Breast epithelium (tissue), 4 donors: ENCODE results near the gene ADCK1. TPM values are rescaled to one million over a fixed set of nuclear protein-coding genes. Genes with fewer than 3 reads are reported as not detected.
"Not testable (repeated sequence)": the region's sequence is repeated elsewhere in the genome, so short reads cannot be mapped to it uniquely, and the experiment has no call there.

Experiments used
- DNase-seq, 2 donors: peaks; one replicate each; pipeline ENCODE4 v3.0.0-alpha.2; 2019; ENCODE audit warnings: low spot score in 2 of 2
- H3K27ac ChIP-seq, 2 donors: fragments of 200-600 bp; sonication (generic) in 1 of 2; one replicate each; pipeline ENCODE4 v1.5.1; 2016 to 2019; ENCODE audit warnings: mild to moderate bottlenecking in 1 of 2
- H3K27me3 ChIP-seq, 2 donors: fragments of 200-600 bp; sonication (generic) in 1 of 2; one replicate each; pipeline versions ENCODE4 v1.5.1 to v1.6.0; 2017 to 2019; ENCODE audit warnings: control low read depth in 1 of 2, mild to moderate bottlenecking in 1 of 2
- H3K36me3 ChIP-seq: fragments of 200-600 bp; one replicate; pipeline ENCODE4 v1.5.1; 2019
- H3K4me1 ChIP-seq, 2 donors: fragments of 200-600 bp; sonication (generic); one replicate each; pipeline ENCODE4 v1.5.1; 2016 to 2019; ENCODE audit warnings: control low read depth in 1 of 2
- H3K4me3 ChIP-seq, 3 donors: fragments of 200-600 bp; sonication (generic); 1 replicate in 2 of 3; 2 replicates in 1 of 3; pipeline ENCODE4 v1.5.1; 2016 to 2019; ENCODE audit warnings: mild to moderate bottlenecking in 3 of 3, moderate library complexity in 2 of 3
- H3K9me3 ChIP-seq, 2 donors: fragments of 200-600 bp; sonication (generic) in 1 of 2; one replicate each; pipeline ENCODE4 v1.5.1; 2016 to 2019; ENCODE audit warnings: control low read depth in 1 of 2
- POLR2A ChIP-seq: fragments of 450-650 bp; IDR thresholded peaks from one replicate; pipeline ENCODE4 v1.6.1; 2016; ENCODE audit warnings: antibody characterized with exemption, mild to moderate bottlenecking, moderate library complexity
- POLR2AphosphoS5 ChIP-seq, 3 donors: sonication (generic); formaldehyde crosslinking; IDR thresholded peaks; one replicate each; pipeline ENCODE4 v1.6.1; 2017; ENCODE audit warnings: antibody characterized with exemption in 3 of 3
- intact Hi-C: fragments of 100-400 bp; cut with DNase I; formaldehyde crosslinking; loops from one replicate; pipeline ENCODE4 v1.15.1; 2023; ENCODE audit warnings: low total_unique reads
- total RNA-seq, 3 donors: library from RNA; depleted of rRNA; stranded (reverse); fragments of >200 nt; gene quantifications; one replicate each; pipeline ENCODE4 v1.1.0, GENCODE V29; 2016
- TF ChIP-seq, protein P1 (sequence below), 3 donors: fragments of 450-650 bp; IDR thresholded peaks; one replicate each; pipeline ENCODE4 v1.5.1; 2016 to 2017; ENCODE audit warnings: antibody characterized with exemption in 3 of 3, mild to moderate bottlenecking in 3 of 3, moderate library complexity in 3 of 3

The ADCK1 gene
- total RNA-seq, 3 donors from 2014 or later: 4.6 to 8.3 (median 4.9) TPM

DNA sequence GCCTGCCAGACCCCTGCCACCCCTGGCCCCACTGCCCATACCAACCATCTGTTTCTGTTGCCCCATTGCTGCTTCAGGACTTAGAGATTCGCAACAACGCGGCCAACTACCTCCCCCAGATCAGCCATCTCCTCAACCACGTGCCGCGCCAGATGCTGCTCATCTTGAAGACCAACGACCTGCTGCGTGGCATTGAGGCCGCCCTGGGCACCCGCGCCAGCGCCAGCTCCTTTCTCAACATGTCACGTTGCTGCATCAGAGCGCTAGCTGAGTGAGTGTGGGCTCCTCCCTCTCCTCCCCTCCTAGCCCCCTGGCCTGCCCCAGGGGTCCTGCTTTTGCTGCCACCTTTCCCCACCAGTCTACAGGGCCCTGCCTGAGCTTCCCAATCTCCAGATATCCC lies 131.5 kb downstream of the ADCK1 start:
- H3K9me3 ChIP-seq: peaks cover 3 to 9% of the 10 kb centered on the region in 2 donors
- H3K36me3 ChIP-seq: no peaks in the 10 kb centered on the region
- H3K4me3 ChIP-seq: no peak overlapping the region
- no peak for DNase-seq
- no peaks in the 10 kb centered on the region for H3K27me3 ChIP-seq
- intact Hi-C loops: no loop called here
- TF ChIP-seq POLR2A (no peak), POLR2AphosphoS5 (IDR thresholded peaks at IDR 0.05) (no peak)
- TF ChIP-seq, protein P1, sequence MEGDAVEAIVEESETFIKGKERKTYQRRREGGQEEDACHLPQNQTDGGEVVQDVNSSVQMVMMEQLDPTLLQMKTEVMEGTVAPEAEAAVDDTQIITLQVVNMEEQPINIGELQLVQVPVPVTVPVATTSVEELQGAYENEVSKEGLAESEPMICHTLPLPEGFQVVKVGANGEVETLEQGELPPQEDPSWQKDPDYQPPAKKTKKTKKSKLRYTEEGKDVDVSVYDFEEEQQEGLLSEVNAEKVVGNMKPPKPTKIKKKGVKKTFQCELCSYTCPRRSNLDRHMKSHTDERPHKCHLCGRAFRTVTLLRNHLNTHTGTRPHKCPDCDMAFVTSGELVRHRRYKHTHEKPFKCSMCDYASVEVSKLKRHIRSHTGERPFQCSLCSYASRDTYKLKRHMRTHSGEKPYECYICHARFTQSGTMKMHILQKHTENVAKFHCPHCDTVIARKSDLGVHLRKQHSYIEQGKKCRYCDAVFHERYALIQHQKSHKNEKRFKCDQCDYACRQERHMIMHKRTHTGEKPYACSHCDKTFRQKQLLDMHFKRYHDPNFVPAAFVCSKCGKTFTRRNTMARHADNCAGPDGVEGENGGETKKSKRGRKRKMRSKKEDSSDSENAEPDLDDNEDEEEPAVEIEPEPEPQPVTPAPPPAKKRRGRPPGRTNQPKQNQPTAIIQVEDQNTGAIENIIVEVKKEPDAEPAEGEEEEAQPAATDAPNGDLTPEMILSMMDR (IDR thresholded peaks at IDR 0.05): no peak
- H3K4me1 ChIP-seq: no peaks in the 10 kb centered on the region
- no peak overlapping the region for H3K27ac ChIP-seq

GRCh38 chr14:77936138-77936639 lies 136.3 kb downstream of the ADCK1 start:
- no peaks in the 10 kb centered on the region for H3K36me3 ChIP-seq
- no peaks in the 10 kb centered on the region for H3K27me3 ChIP-seq
- no peak overlapping the region for H3K4me3 ChIP-seq
- DNase-seq: no peak
- H3K4me1 ChIP-seq: no peaks in the 10 kb centered on the region
- no peak overlapping the region for H3K27ac ChIP-seq
- peaks cover 13 to 14% of the 10 kb centered on the region in 2 donors for H3K9me3 ChIP-seq
- intact Hi-C loops: no loop called here
- TF ChIP-seq POLR2AphosphoS5 (IDR thresholded peaks at IDR 0.05) (no peak), POLR2A (no peak)
- TF ChIP-seq, protein P1 (IDR thresholded peaks at IDR 0.05): no peak

DNA sequence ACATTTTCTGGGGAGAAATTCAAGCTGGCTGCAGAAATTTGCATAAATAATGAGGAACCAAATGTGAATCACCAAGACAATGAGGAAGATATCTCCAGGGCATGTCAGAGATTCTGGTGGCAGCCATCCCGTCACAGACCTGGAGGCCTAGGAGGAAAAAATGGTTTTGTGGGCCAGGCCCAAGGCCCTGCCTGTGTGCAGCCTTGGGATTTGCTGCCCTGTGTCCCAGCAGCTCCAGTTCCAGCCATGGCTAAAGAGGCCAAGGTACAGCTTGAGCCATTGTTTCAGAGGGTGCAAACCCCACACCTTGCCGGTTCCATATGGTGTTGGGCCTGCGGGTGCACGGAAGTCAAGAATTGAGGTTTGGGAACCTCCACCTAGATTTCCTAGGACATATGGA lies 147.5 kb downstream of the ADCK1 start:
- no peaks in the 10 kb centered on the region for H3K4me1 ChIP-seq
- intact Hi-C loops: no loop called here
- no peaks in the 10 kb centered on the region for H3K36me3 ChIP-seq
- no peak overlapping the region for H3K27ac ChIP-seq
- no peaks in the 10 kb centered on the region for H3K27me3 ChIP-seq
- DNase-seq: no peak
- TF ChIP-seq, protein P1 (IDR thresholded peaks at IDR 0.05): no peak
- TF ChIP-seq POLR2A (no peak), POLR2AphosphoS5 (IDR thresholded peaks at IDR 0.05) (no peak)
- H3K9me3 ChIP-seq: peaks cover 0 to 26% of the 10 kb centered on the region in 2 donors
- no peak overlapping the region for H3K4me3 ChIP-seq

GRCh38 chr14:77950371-77951063 lies 150.6 kb downstream of the ADCK1 start:
- H3K36me3 ChIP-seq: no peaks in the 10 kb centered on the region
- H3K4me3 ChIP-seq: no peak overlapping the region
- TF ChIP-seq, protein P1 (IDR thresholded peaks at IDR 0.05): no peak
- TF ChIP-seq POLR2AphosphoS5 (IDR thresholded peaks at IDR 0.05): no peak
- H3K4me1 ChIP-seq: no peaks in the 10 kb centered on the region
- intact Hi-C loops: no loop called here
- H3K27me3 ChIP-seq: no peaks in the 10 kb centered on the region
- H3K9me3 ChIP-seq: peaks cover 0 to 14% of the 10 kb centered on the region in 2 donors
- DNase-seq: peak in 1 of 2 donors; percentile 19
- H3K27ac ChIP-seq: no peak overlapping the region

DNA sequence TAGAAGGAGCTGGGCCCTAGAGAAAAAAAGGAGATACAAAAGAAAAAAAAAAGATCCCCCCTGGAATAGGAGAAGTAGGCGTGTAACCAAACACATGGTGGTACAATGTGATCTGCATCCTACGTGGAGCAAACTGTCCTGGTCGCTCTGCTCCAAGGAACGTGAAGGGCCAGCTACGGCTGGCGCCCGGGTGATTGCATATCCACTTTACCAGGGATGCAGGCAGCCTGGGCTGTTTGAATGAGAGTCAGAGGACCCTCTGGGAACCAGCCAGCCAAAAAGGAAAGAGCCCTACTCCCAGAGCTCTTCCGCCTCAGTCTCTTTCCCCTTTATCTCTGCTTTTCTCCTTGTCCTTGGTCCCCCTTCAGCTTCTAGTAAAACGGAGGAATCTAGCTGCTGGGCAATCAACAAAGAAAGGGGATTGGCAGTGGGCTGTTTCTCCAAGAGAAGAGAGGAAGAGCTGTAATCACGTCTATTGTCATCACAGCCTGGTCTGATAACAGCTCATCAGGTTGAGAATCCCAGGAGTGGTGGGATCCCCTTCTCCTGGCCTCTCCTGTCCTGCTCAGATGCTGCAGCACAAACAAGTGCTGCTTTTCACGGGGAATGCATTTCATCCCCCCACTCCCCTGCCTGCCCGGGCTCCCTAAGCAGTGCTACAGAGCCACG lies 156.0 kb downstream of the ADCK1 start:
- no peaks in the 10 kb centered on the region for H3K4me1 ChIP-seq
- TF ChIP-seq POLR2A: no peak
- TF ChIP-seq POLR2AphosphoS5 (IDR thresholded peaks at IDR 0.05): no peak
- TF ChIP-seq, protein P1 (IDR thresholded peaks at IDR 0.05): no peak
- no peak for DNase-seq
- no peaks in the 10 kb centered on the region for H3K9me3 ChIP-seq
- H3K36me3 ChIP-seq: no peaks in the 10 kb centered on the region
- H3K4me3 ChIP-seq: no peak overlapping the region
- peaks cover 0 to 10% of the 10 kb centered on the region in 2 donors for H3K27me3 ChIP-seq
- intact Hi-C loops: no loop called here
- H3K27ac ChIP-seq: no peak overlapping the region

DNA sequence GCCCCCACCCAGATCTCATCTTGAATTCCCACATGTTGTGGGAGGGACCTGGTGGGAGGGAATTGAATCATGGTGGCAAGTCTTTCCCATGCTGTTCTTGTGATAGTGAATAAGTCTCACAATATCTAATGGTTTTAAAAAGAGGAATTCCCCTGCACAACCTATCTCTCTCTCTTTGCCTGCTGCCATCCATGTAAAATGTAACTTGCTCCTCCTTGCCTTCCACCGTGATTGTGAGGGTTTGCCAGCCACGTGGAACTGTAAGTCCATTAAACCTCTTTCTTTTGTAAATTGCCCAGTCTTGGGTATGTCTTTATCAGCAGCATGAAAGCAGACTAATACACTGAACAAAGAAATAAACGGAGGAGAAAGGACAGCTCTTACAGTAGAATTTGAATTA lies 159.8 kb downstream of the ADCK1 start:
- H3K4me1 ChIP-seq, intact Hi-C loops, DNase-seq, H3K4me3 ChIP-seq, H3K27ac ChIP-seq, H3K36me3 ChIP-seq, H3K9me3 ChIP-seq: not testable (repeated sequence)
- H3K27me3 ChIP-seq: peaks cover 0 to 11% of the 10 kb centered on the region in 2 donors
